NB4 (cell line): ENCODE measurements around the gene KCNC4.

Experiments used
- DNase-seq: peaks from one replicate; pipeline ENCODE4 v3.0.0; 2010; ENCODE audit warnings: low read depth
- H3K4me3 ChIP-seq: one replicate; pipeline ENCODE4 v1.5.1; 2011; ENCODE audit warnings: mild to moderate bottlenecking, low read depth, low read length, moderate library complexity
- CTCF ChIP-seq: IDR thresholded peaks from one replicate; pipeline ENCODE4 v1.5.1; 2012; ENCODE audit warnings: low read depth, low read length
- MAX ChIP-seq: IDR thresholded peaks from 2 replicates; pipeline ENCODE4 v1.6.1; 2011; ENCODE audit warnings: low read depth, low read length
- MYC ChIP-seq: IDR thresholded peaks from 2 replicates; pipeline ENCODE4 v1.6.1; 2011; ENCODE audit warnings: low read depth, low read length
- POLR2A ChIP-seq: IDR thresholded peaks from 2 replicates; pipeline ENCODE4 v1.6.1; 2011; ENCODE audit warnings: mild to moderate bottlenecking; ENCODE audit not compliant: insufficient read length; ENCODE audit errors: extremely low read depth

Gene KCNC4

DNA sequence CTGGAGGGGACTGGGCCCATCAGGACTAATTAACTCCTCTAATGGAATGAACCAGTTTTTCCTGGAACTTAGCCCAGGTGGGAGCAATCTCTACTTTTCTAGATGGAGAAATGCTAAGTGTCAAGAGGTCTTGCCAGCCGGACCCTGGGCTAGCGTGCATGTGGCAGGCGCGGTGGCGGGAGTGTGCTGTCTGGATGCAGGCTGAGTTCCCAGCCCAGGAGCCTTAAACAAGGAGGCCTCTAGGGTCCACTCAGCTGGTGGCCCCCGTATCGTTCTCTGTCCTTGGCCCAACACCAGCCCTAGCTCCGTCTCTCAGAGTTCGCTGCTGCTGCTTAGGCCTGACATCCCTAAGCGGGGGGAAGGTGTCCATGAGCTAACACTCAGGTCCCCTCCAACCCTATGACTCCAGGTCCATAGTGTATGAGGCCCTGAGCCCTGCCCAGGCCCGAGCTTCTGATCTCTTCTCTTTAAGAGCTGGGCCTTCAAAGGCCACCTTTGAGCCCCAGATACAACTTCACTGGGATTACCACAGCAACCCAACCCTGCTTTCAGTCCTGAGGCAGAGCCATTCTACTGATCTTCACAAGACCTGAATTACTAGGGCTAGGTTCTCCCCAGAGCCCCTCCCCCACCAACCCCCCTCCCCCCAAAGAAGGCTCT, 3.7 kb upstream of the KCNC4 start:
- TF ChIP-seq MAX = no peak
- no peak for TF ChIP-seq CTCF
- no peak for TF ChIP-seq POLR2A
- TF ChIP-seq MYC = no peak

DNA sequence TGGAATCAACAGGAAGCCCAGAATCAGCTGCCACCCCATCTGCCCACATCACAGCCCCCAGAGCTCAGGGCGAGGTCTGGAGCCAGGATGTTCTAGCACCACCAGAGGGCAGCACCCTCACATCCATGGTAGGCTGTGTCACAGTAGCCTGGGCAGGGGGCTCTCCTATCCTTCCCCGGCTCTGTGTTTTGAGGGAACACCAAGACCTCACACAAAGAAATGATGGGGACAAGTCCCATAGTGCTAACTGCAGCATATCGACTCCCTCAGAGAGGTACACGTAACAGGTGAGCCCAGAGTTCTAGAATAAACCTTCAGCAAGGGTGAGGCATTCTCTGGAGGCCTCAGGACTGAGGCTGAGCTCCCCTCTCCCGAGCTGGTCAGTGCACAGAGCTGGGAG, 2.3 kb upstream of the KCNC4 start:
- DNase-seq = peak; percentile 68
- TF ChIP-seq CTCF (peak; percentile 84), MYC (no peak)
- H3K4me3 ChIP-seq = no peak overlapping the region

More for the DNA sequence above, 3.7 kb upstream of the KCNC4 start:
- no peak for DNase-seq
- H3K4me3 ChIP-seq = no peak overlapping the region

- peak; percentile 18 for DNase-seq
- no peak for TF ChIP-seq MAX
- no peak for TF ChIP-seq CTCF
- TF ChIP-seq POLR2A = no peak
- TF ChIP-seq MYC = no peak
- no peak overlapping the region for H3K4me3 ChIP-seq
Observed at GRCh38 chr1:110208916-110209645, 1.0 kb upstream of the KCNC4 start.

- peak; percentile 72 for DNase-seq
- H3K4me3 ChIP-seq = peak overlapping the region; percentile 47
- no peak for TF ChIP-seq POLR2A
- peak; percentile 59 for TF ChIP-seq MYC
- TF ChIP-seq MAX = peak; percentile 53; the same call in 1 of the 2 replicates
Observed at GRCh38 chr1:110210604-110211495, 736 bp downstream of the KCNC4 start.

DNA sequence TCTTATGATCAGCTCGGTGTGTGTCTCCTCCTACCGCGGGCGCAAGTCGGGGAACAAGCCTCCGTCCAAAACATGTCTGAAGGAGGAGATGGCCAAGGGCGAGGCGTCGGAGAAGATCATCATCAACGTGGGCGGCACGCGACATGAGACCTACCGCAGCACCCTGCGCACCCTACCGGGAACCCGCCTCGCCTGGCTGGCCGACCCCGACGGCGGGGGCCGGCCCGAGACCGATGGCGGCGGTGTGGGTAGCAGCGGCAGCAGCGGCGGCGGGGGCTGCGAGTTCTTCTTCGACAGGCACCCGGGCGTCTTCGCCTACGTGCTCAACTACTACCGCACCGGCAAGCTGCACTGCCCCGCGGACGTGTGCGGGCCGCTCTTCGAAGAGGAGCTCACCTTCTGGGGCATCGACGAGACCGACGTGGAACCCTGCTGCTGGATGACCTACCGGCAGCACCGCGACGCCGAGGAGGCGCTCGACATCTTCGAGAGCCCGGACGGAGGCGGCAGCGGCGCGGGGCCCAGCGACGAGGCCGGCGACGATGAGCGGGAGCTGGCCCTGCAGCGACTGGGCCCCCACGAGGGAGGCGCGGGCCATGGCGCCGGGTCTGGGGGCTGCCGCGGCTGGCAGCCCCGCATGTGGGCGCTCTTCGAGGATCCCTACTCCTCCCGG, 1.5 kb downstream of the KCNC4 start:
- no peak for DNase-seq
- TF ChIP-seq CTCF (no peak), MYC (no peak), MAX (no peak)
- H3K4me3 ChIP-seq = peak overlapping the region; percentile 47
